BE2C (cell line): ENCODE measurements around the gene TJP1.
"Not testable (repeated sequence)": the region's sequence is repeated elsewhere in the genome, so short reads cannot be mapped to it uniquely, and the experiment has no call there.

Experiments
- DNase-seq: peaks from one replicate; pipeline ENCODE4 v3.0.0-alpha.2; 2020
- H3K27me3 ChIP-seq: fragments of 250-450 bp; sonication (Bioruptor Pico); 2 replicates; pipeline ENCODE4 v1.5.1; 2020; ENCODE audit warnings: mild to moderate bottlenecking
- H3K36me3 ChIP-seq: fragments of 250-450 bp; sonication (Bioruptor Pico); 2 replicates; pipeline ENCODE4 v1.5.1; 2020; ENCODE audit warnings: mild to moderate bottlenecking
- H3K4me1 ChIP-seq: fragments of 250-450 bp; sonication (Bioruptor Pico); 2 replicates; pipeline ENCODE4 v1.5.1; 2020
- H3K4me3 ChIP-seq: 2 replicates; pipeline ENCODE4 v1.5.1; 2011; ENCODE audit warnings: low read depth, low read length
- H3K9me3 ChIP-seq: fragments of 250-450 bp; sonication (Bioruptor Pico); 2 replicates; pipeline ENCODE4 v1.5.1; 2020
- TF ChIP-seq, protein P1 (sequence below): IDR thresholded peaks from 2 replicates; pipeline ENCODE4 v1.5.1; 2012; ENCODE audit warnings: mild to moderate bottlenecking, low read depth, low read length

TJP1 gene

DNA sequence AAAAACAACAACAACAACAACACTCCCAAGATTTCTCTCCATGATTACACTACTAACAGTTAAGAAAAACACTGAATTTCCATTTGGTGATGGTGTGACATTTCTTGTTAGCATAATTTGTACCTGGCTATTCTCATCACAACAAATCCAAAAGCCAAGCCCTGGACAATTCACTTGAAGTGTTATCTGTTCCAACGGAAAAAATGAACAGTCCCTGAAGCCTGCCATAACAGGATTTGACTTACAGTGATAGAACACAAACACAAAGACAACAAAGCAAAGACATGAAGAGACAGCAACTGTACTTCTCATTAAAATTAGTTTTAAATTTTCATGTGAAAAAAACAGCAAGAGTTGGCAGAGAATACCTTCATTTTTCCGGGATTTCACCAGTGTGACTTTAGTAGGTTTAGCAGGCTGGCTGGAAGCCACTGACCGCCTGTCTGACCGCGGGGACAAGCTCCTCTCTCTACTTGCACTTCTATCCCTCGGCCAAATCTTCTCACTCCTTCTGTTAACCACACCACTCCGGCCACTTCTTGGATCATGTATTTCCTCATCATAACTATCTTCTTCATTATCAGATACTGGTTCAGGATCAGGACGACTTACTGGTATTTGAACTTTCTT, 56.3 kb downstream of the TJP1 start:
- Histone ChIP-seq H3K9me3 (no peaks in the 10 kb centered on the region), H3K4me1 (no peaks in the 10 kb centered on the region), H3K36me3 (no peaks in the 10 kb centered on the region; the same call in 1 of the 2 replicates), H3K27me3 (no peaks in the 10 kb centered on the region), H3K4me3 (no peak overlapping the region)
- TF ChIP-seq, protein P1, sequence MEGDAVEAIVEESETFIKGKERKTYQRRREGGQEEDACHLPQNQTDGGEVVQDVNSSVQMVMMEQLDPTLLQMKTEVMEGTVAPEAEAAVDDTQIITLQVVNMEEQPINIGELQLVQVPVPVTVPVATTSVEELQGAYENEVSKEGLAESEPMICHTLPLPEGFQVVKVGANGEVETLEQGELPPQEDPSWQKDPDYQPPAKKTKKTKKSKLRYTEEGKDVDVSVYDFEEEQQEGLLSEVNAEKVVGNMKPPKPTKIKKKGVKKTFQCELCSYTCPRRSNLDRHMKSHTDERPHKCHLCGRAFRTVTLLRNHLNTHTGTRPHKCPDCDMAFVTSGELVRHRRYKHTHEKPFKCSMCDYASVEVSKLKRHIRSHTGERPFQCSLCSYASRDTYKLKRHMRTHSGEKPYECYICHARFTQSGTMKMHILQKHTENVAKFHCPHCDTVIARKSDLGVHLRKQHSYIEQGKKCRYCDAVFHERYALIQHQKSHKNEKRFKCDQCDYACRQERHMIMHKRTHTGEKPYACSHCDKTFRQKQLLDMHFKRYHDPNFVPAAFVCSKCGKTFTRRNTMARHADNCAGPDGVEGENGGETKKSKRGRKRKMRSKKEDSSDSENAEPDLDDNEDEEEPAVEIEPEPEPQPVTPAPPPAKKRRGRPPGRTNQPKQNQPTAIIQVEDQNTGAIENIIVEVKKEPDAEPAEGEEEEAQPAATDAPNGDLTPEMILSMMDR, result no peak
- no peak for DNase-seq

DNA sequence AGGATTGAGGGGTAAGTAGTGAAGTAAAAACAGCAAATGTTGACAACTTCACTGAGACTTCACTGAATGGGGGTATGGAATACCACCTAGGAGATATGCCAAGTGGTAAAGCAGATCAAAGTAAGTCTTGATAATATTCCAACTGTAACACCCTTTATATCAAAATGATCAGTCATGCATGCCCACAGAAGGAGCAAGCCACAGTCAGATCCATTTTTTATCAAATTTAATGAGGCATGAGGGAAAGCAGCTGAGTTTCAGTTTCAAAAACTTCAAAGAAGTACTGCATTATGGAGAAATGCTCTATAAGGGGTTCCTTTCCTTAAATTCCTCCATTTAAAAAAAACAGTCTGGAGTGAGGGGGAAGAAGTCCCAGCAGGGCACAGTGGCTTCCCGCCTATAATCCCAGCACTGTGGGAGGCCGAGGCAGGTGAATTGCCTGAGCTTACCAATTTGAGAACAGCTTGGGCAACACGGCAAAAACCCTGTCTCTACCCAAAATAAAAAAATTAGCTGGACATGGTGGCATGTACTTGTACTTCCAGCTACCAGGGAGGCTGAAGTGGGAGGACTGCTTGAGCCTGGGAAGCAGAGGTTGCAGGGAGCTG, 56.9 kb downstream of the TJP1 start:
- Histone ChIP-seq H3K4me3 (no peak overlapping the region), H3K9me3 (no peaks in the 10 kb centered on the region), H3K36me3 (no peaks in the 10 kb centered on the region; the same call in 1 of the 2 replicates), H3K27me3 (no peaks in the 10 kb centered on the region), H3K4me1 (no peaks in the 10 kb centered on the region)
- DNase-seq, result no peak
- TF ChIP-seq, protein P1, result no peak

DNA sequence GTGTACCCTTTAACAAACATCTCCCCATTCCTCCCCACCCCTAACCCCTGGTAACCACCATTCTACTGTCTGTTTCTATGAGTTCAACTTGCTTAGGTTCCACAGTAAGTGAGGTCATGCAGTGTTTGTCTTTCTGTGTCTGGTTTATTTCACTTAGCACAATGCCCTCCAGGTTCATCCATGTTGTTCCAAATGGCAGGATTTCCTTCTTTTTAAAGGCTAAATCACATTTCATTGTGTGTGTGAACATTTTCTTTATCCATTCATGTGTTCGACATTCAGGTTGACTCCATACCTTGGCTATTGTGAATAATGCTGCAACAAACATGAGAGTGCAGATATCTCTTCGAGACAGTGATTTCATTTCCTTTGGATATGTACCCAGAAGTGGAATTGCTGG, 62.7 kb downstream of the TJP1 start:
- H3K36me3 ChIP-seq, result no peaks in the 10 kb centered on the region
- DNase-seq, result no peak
- TF ChIP-seq, protein P1, result no peak
- H3K4me1 ChIP-seq, result no peaks in the 10 kb centered on the region
- no peaks in the 10 kb centered on the region for H3K9me3 ChIP-seq
- no peaks in the 10 kb centered on the region for H3K27me3 ChIP-seq
- no peak overlapping the region for H3K4me3 ChIP-seq

DNA sequence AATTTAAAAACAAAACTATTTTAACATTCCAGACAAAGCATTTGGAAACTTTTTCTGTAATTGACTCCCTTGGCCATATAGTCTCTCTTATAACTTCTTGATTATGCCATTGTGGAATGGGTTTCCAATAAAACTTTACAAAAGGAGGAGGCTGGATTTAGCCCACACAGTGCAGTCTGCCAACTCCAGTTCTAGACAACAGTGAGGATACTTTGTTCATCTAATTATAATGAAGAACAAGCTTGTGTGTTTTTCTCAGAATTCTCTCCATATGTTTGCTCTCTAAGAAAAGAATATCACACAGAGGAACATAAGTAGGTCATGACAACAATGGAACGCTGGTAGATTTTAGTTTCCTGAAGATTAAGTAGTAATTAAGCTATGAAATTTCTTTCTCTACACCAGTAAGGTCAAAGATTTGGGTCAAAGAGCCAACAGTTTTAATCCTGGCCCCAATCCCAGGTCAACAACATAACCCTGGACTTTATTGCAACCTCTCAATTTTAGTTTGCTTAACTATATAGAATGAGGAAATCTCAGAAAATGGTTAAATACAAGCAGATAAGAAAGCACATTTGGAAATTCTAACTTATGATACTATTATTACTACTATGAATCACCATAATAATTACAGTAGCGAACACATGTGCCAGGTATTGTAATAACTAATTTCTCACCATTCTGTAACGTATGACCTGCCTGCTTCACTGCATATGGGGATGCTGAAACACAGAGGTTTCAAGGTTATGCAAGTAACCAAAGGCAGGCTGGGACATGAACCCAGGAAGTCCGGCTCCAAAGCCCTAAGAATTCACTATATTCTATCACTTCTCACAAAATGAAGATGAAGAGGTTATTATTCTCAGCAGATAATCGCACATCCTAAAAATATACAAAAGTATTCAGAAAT, 65.7 kb downstream of the TJP1 start:
- Histone ChIP-seq H3K36me3 (no peaks in the 10 kb centered on the region), H3K4me3 (no peak overlapping the region), H3K9me3 (no peaks in the 10 kb centered on the region), H3K4me1 (no peaks in the 10 kb centered on the region), H3K27me3 (no peaks in the 10 kb centered on the region)
- no peak for DNase-seq
- TF ChIP-seq, protein P1, result no peak

DNA sequence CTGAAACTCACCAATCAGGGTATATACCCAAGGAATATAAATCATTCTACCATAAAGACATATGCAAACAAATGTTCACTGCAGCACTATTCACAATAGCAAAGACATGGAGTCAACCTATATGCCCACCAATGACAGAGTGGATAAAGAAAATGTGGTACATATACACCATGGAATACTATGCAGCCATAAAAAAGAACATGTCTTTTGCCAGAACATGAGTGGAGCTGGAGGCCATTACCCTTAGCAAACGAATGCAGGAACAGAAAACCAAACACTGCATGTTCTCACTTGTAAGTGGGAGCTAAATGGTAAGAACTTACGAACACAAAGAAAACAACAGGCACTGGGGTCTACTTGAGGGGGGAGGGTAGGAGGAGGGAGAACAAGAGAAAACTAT, 68.3 kb downstream of the TJP1 start:
- H3K36me3 ChIP-seq, H3K4me1 ChIP-seq, H3K9me3 ChIP-seq, H3K27me3 ChIP-seq, DNase-seq, H3K4me3 ChIP-seq: not testable (repeated sequence)

DNA sequence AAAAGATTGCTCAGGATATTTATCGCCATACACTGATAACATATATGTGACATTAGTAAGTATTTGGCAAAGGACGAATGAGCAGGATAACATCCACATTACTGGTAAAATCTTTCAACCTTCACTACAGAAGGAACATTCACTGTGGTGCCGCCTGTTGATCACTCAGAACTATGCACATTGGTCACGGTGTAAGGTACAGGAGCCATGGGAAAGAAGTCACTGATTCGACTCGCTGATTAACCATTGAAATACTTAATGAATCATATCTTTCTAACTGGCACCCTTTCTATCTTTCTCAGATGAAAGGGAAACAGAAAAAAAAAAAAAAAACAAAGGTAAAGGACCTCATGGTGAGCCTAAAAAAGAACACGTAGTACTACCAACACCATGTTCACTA, 68.8 kb downstream of the TJP1 start:
- Histone ChIP-seq H3K4me1 (no peaks in the 10 kb centered on the region), H3K27me3 (no peaks in the 10 kb centered on the region), H3K9me3 (no peaks in the 10 kb centered on the region), H3K36me3 (no peaks in the 10 kb centered on the region), H3K4me3 (no peak overlapping the region)
- TF ChIP-seq, protein P1, result no peak
- DNase-seq, result no peak
